GM23338 (cell line): Measurements from ENCODE around the gene SLC9A9.

ENCODE experiments used
- CREB1 ChIP-seq: fragments of 250-450 bp; sonication (Bioruptor Pico); IDR thresholded peaks from 2 replicates; pipeline ENCODE4 v1.5.0; 2020; ENCODE audit warnings: low read depth, mild to moderate bottlenecking, moderate library complexity
- CTCF ChIP-seq, 2 experiments: fragments of 200-600 bp in 1 of 2; sonication (generic) in 1 of 2; conservative IDR thresholded peaks; 2 replicates each; pipeline versions ENCODE4 v1.5.1 to v1.6.1; 2016 to 2017; ENCODE audit warnings: antibody characterized with exemption in 2 of 2, low read depth in 2 of 2, mild to moderate bottlenecking in 2 of 2, moderate library complexity in 1 of 2
- ETS1 ChIP-seq: IDR thresholded peaks from 2 replicates; pipeline ENCODE4 v1.6.1; 2016; ENCODE audit warnings: antibody characterized with exemption
- EZH2 ChIP-seq: fragments of 200-600 bp; sonication (generic); IDR thresholded peaks from one replicate; pipeline ENCODE4 v1.8.0; 2017; ENCODE audit warnings: antibody characterized with exemption, mild to moderate bottlenecking, low read depth; ENCODE audit not compliant: unreplicated experiment
- EZH2phosphoT487 ChIP-seq: fragments of 200-600 bp; sonication (generic); IDR thresholded peaks from one replicate; pipeline ENCODE4 v1.8.1; 2018; ENCODE audit warnings: antibody characterized with exemption; ENCODE audit not compliant: unreplicated experiment
- JUNB ChIP-seq: IDR thresholded peaks from one replicate; pipeline ENCODE4 v1.6.1; 2016; ENCODE audit warnings: antibody characterized with exemption; ENCODE audit not compliant: unreplicated experiment
- NANOG ChIP-seq: IDR thresholded peaks from 2 replicates; pipeline ENCODE4 v1.6.1; 2016; ENCODE audit warnings: antibody characterized with exemption, borderline replicate concordance
- POLR2AphosphoS5 ChIP-seq: IDR thresholded peaks from 2 replicates; pipeline ENCODE4 v1.6.1; 2016; ENCODE audit warnings: antibody characterized with exemption, low read depth
- REST ChIP-seq: IDR thresholded peaks from one replicate; pipeline ENCODE4 v1.6.1; 2018; ENCODE audit warnings: antibody characterized with exemption; ENCODE audit not compliant: unreplicated experiment
- STAT1 ChIP-seq: IDR thresholded peaks from one replicate; pipeline ENCODE4 v1.6.1; 2016; ENCODE audit warnings: antibody characterized with exemption; ENCODE audit not compliant: unreplicated experiment
- ZNF114 ChIP-seq: fragments of 250-450 bp; sonication (Bioruptor Pico); IDR thresholded peaks from 2 replicates; pipeline ENCODE4 v1.5.0; 2020; ENCODE audit warnings: mild to moderate bottlenecking, moderate library complexity
- ZNF331 ChIP-seq: fragments of 250-450 bp; sonication (Bioruptor Pico); IDR thresholded peaks from 2 replicates; pipeline ENCODE4 v1.5.0; 2020; ENCODE audit warnings: low read depth, mild to moderate bottlenecking, moderate library complexity
- ZNF462 ChIP-seq: fragments of 250-450 bp; sonication (Bioruptor Pico); IDR thresholded peaks from 2 replicates; pipeline ENCODE4 v1.5.0; 2020; ENCODE audit warnings: mild to moderate bottlenecking, moderate library complexity

GRCh38 chr3:143600756-143601718 is 247.2 kb downstream of the SLC9A9 start:
- TF ChIP-seq POLR2AphosphoS5 (no peak), CTCF (conservative IDR thresholded peaks at IDR 0.05; ENCODE audit: low read depth in 2 of 2) (no peak), NANOG (no peak), EZH2phosphoT487 (no peak), EZH2 (no peak), JUNB (no peak), REST (no peak), ZNF114 (CRISPR knock-in tag) (no peak), CREB1 (CRISPR knock-in tag) (no peak), ETS1 (no peak), ZNF331 (CRISPR knock-in tag) (no peak), STAT1 (no peak), ZNF462 (CRISPR knock-in tag) (no peak)
